Measurements from ENCODE around the gene DSTYK.

DSTYK gene

GRCh38 chr1:205211169-205211838 is at the start of gene DSTYK:
DSTYK (minus strand) TSS chr1:205211702; CDS start chr1:205211535, 167 bp downstream.
- H3K9me3 ChIP-seq (ENCODE audit: control insufficient read depth, low read length): no peaks in the 10 kb centered on the region
- H3K36me3 ChIP-seq (ENCODE audit: control insufficient read depth, insufficient read depth, low read length, severe bottlenecking): no peaks in the 10 kb centered on the region
- H3K27me3 ChIP-seq (replicated peaks; ENCODE audit: control insufficient read depth, insufficient read depth, low read length): no peaks in the 10 kb centered on the region
- H3K4me3 ChIP-seq (ENCODE audit: low read length): peak within 1 kb of the TSS; percentile 92
- peak; percentile 97 for DNase-seq (ENCODE audit: low read depth)
- peak within 1 kb of the TSS; percentile 96 for H3K9ac ChIP-seq (ENCODE audit: low read length)
- H3K4me1 ChIP-seq (ENCODE audit: control insufficient read depth, insufficient read depth, low read length): peaks cover 6% of the 10 kb centered on the region

GRCh38 chr1:205259998-205260397 is 48.5 kb upstream of the DSTYK start:
- Histone ChIP-seq H3K4me3 (ENCODE audit: low read length) (no peak overlapping the region), H3K9me3 (ENCODE audit: control insufficient read depth, low read length) (no peaks in the 10 kb centered on the region), H3K27me3 (replicated peaks; ENCODE audit: control insufficient read depth, insufficient read depth, low read length) (no peaks in the 10 kb centered on the region), H3K9ac (ENCODE audit: low read length) (no peak overlapping the region), H3K4me1 (ENCODE audit: control insufficient read depth, insufficient read depth, low read length) (peaks cover 26% of the 10 kb centered on the region), H3K36me3 (ENCODE audit: control insufficient read depth, insufficient read depth, low read length, severe bottlenecking) (no peaks in the 10 kb centered on the region)
- no peak for DNase-seq (ENCODE audit: low read depth)

GRCh38 chr1:205259324-205259832 is 47.9 kb upstream of the DSTYK start:
- H3K4me1 ChIP-seq (ENCODE audit: control insufficient read depth, insufficient read depth, low read length): peaks cover 26% of the 10 kb centered on the region
- H3K4me3 ChIP-seq (ENCODE audit: low read length): peak overlapping the region; percentile 19
- H3K9me3 ChIP-seq (ENCODE audit: control insufficient read depth, low read length): no peaks in the 10 kb centered on the region
- H3K36me3 ChIP-seq (ENCODE audit: control insufficient read depth, insufficient read depth, low read length, severe bottlenecking): no peaks in the 10 kb centered on the region
- DNase-seq (ENCODE audit: low read depth): peak; percentile 23
- H3K9ac ChIP-seq (ENCODE audit: low read length): peak overlapping the region; percentile 49
- no peaks in the 10 kb centered on the region for H3K27me3 ChIP-seq (replicated peaks; ENCODE audit: control insufficient read depth, insufficient read depth, low read length)

GRCh38 chr1:205258719-205259118 is 47.2 kb upstream of the DSTYK start:
- H3K27me3 ChIP-seq (replicated peaks; ENCODE audit: control insufficient read depth, insufficient read depth, low read length): no peaks in the 10 kb centered on the region
- no peaks in the 10 kb centered on the region for H3K36me3 ChIP-seq (ENCODE audit: control insufficient read depth, insufficient read depth, low read length, severe bottlenecking)
- H3K9ac ChIP-seq (ENCODE audit: low read length): peak overlapping the region; percentile 49
- no peaks in the 10 kb centered on the region for H3K9me3 ChIP-seq (ENCODE audit: control insufficient read depth, low read length)
- H3K4me1 ChIP-seq (ENCODE audit: control insufficient read depth, insufficient read depth, low read length): peaks cover 26% of the 10 kb centered on the region
- H3K4me3 ChIP-seq (ENCODE audit: low read length): no peak overlapping the region
- DNase-seq (ENCODE audit: low read depth): peak; percentile 56

- Histone ChIP-seq H3K4me3 (ENCODE audit: low read length) (no peak overlapping the region), H3K9ac (ENCODE audit: low read length) (peak overlapping the region; percentile 2), H3K4me1 (ENCODE audit: control insufficient read depth, insufficient read depth, low read length) (peaks cover 26% of the 10 kb centered on the region), H3K36me3 (ENCODE audit: control insufficient read depth, insufficient read depth, low read length, severe bottlenecking) (no peaks in the 10 kb centered on the region), H3K27me3 (replicated peaks; ENCODE audit: control insufficient read depth, insufficient read depth, low read length) (no peaks in the 10 kb centered on the region), H3K9me3 (ENCODE audit: control insufficient read depth, low read length) (no peaks in the 10 kb centered on the region)
- no peak for DNase-seq (ENCODE audit: low read depth)
Observed at GRCh38 chr1:205258261-205258691, 46.8 kb upstream of the DSTYK start.

- DNase-seq (ENCODE audit: low read depth): no peak
- Histone ChIP-seq H3K4me1 (ENCODE audit: control insufficient read depth, insufficient read depth, low read length) (peaks cover 26% of the 10 kb centered on the region), H3K27me3 (replicated peaks; ENCODE audit: control insufficient read depth, insufficient read depth, low read length) (no peaks in the 10 kb centered on the region)
Observed at GRCh38 chr1:205257735-205258134, 46.2 kb upstream of the DSTYK start.

GRCh38 chr1:205256951-205257625 is 45.6 kb upstream of the DSTYK start:
- H3K27me3 ChIP-seq (replicated peaks; ENCODE audit: control insufficient read depth, insufficient read depth, low read length): no peaks in the 10 kb centered on the region
- H3K9ac ChIP-seq (ENCODE audit: low read length): no peak overlapping the region
- DNase-seq (ENCODE audit: low read depth): no peak
- H3K4me3 ChIP-seq (ENCODE audit: low read length): no peak overlapping the region
- H3K4me1 ChIP-seq (ENCODE audit: control insufficient read depth, insufficient read depth, low read length): peaks cover 20% of the 10 kb centered on the region
- no peaks in the 10 kb centered on the region for H3K36me3 ChIP-seq (ENCODE audit: control insufficient read depth, insufficient read depth, low read length, severe bottlenecking)
- H3K9me3 ChIP-seq (ENCODE audit: control insufficient read depth, low read length): no peaks in the 10 kb centered on the region

More at GRCh38 chr1:205257735-205258134, 46.2 kb upstream of the DSTYK start:
- Histone ChIP-seq H3K4me3 (ENCODE audit: low read length) (no peak overlapping the region), H3K9ac (ENCODE audit: low read length) (peak overlapping the region; percentile 2), H3K36me3 (ENCODE audit: control insufficient read depth, insufficient read depth, low read length, severe bottlenecking) (no peaks in the 10 kb centered on the region), H3K9me3 (ENCODE audit: control insufficient read depth, low read length) (no peaks in the 10 kb centered on the region)

GRCh38 chr1:205255941-205256780 is 44.7 kb upstream of the DSTYK start:
- peaks cover 15% of the 10 kb centered on the region for H3K4me1 ChIP-seq (ENCODE audit: control insufficient read depth, insufficient read depth, low read length)
- DNase-seq (ENCODE audit: low read depth): peak; percentile 92
- H3K27me3 ChIP-seq (replicated peaks; ENCODE audit: control insufficient read depth, insufficient read depth, low read length): no peaks in the 10 kb centered on the region
- H3K9ac ChIP-seq (ENCODE audit: low read length): peak overlapping the region; percentile 45
- H3K9me3 ChIP-seq (ENCODE audit: control insufficient read depth, low read length): no peaks in the 10 kb centered on the region
- H3K4me3 ChIP-seq (ENCODE audit: low read length): no peak overlapping the region
- H3K36me3 ChIP-seq (ENCODE audit: control insufficient read depth, insufficient read depth, low read length, severe bottlenecking): no peaks in the 10 kb centered on the region

GRCh38 chr1:205251576-205251975 is 40.1 kb upstream of the DSTYK start:
- DNase-seq (ENCODE audit: low read depth): no peak
- peaks cover 7% of the 10 kb centered on the region for H3K4me1 ChIP-seq (ENCODE audit: control insufficient read depth, insufficient read depth, low read length)
- no peak overlapping the region for H3K4me3 ChIP-seq (ENCODE audit: low read length)
- H3K9me3 ChIP-seq (ENCODE audit: control insufficient read depth, low read length): no peaks in the 10 kb centered on the region
- no peak overlapping the region for H3K9ac ChIP-seq (ENCODE audit: low read length)
- H3K36me3 ChIP-seq (ENCODE audit: control insufficient read depth, insufficient read depth, low read length, severe bottlenecking): no peaks in the 10 kb centered on the region
- H3K27me3 ChIP-seq (replicated peaks; ENCODE audit: control insufficient read depth, insufficient read depth, low read length): no peaks in the 10 kb centered on the region

- Histone ChIP-seq H3K4me1 (ENCODE audit: control insufficient read depth, insufficient read depth, low read length) (peaks cover 7% of the 10 kb centered on the region), H3K9me3 (ENCODE audit: control insufficient read depth, low read length) (no peaks in the 10 kb centered on the region), H3K4me3 (ENCODE audit: low read length) (no peak overlapping the region), H3K9ac (ENCODE audit: low read length) (no peak overlapping the region), H3K36me3 (ENCODE audit: control insufficient read depth, insufficient read depth, low read length, severe bottlenecking) (no peaks in the 10 kb centered on the region), H3K27me3 (replicated peaks; ENCODE audit: control insufficient read depth, insufficient read depth, low read length) (no peaks in the 10 kb centered on the region)
- DNase-seq (ENCODE audit: low read depth): no peak
Observed at GRCh38 chr1:205250699-205251098, 39.2 kb upstream of the DSTYK start.

GRCh38 chr1:205249651-205250050 is 38.1 kb upstream of the DSTYK start:
- Histone ChIP-seq H3K36me3 (ENCODE audit: control insufficient read depth, insufficient read depth, low read length, severe bottlenecking) (no peaks in the 10 kb centered on the region), H3K4me1 (ENCODE audit: control insufficient read depth, insufficient read depth, low read length) (peaks cover 7% of the 10 kb centered on the region), H3K27me3 (replicated peaks; ENCODE audit: control insufficient read depth, insufficient read depth, low read length) (no peaks in the 10 kb centered on the region), H3K9me3 (ENCODE audit: control insufficient read depth, low read length) (no peaks in the 10 kb centered on the region), H3K9ac (ENCODE audit: low read length) (no peak overlapping the region), H3K4me3 (ENCODE audit: low read length) (no peak overlapping the region)
- no peak for DNase-seq (ENCODE audit: low read depth)
